ENCODE data around the gene SPATA12. TPM values are rescaled to one million over a fixed set of nuclear protein-coding genes. Genes with fewer than 3 reads are reported as not detected.

The SPATA12 gene
- total RNA-seq, 1 donor from 2014 or later: not detected

DNA sequence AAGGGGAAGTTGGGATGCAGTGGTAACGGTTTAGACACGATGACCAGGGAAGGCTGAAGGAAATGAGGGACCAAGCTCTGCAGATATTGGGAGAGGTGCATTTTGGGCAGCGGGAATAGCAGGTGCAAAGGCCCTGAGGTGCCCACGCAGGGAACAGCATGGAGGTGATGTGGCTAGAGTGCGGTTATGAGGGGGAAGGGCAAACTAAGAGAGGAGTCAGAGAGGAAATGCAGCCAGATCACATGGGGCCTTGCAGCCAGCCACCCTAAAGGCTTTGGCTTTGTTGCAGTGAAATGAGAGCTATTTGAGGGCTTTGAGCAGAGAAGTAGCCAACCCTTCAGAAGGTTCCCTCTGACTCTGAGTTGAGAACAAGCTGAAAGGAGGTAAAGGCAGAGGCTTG lies 2.6 kb downstream of the SPATA12 start:
- FAIRE-seq: no peak
- TF ChIP-seq EZH2 (IDR thresholded peaks at IDR 0.05; ENCODE audit: insufficient read depth, low read length): no peak
- TF ChIP-seq, protein P1, sequence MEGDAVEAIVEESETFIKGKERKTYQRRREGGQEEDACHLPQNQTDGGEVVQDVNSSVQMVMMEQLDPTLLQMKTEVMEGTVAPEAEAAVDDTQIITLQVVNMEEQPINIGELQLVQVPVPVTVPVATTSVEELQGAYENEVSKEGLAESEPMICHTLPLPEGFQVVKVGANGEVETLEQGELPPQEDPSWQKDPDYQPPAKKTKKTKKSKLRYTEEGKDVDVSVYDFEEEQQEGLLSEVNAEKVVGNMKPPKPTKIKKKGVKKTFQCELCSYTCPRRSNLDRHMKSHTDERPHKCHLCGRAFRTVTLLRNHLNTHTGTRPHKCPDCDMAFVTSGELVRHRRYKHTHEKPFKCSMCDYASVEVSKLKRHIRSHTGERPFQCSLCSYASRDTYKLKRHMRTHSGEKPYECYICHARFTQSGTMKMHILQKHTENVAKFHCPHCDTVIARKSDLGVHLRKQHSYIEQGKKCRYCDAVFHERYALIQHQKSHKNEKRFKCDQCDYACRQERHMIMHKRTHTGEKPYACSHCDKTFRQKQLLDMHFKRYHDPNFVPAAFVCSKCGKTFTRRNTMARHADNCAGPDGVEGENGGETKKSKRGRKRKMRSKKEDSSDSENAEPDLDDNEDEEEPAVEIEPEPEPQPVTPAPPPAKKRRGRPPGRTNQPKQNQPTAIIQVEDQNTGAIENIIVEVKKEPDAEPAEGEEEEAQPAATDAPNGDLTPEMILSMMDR (IDR thresholded peaks at IDR 0.05; ENCODE audit: insufficient read depth, low read depth, low read length): no peak
- H3K27ac Mint-ChIP-seq (ENCODE audit: unreplicated experiment): no peak overlapping the region
- Histone ChIP-seq H3K9me3 (ENCODE audit: insufficient read depth, low read depth, low read length) (no peaks in the 10 kb centered on the region), H3K4me3 (ENCODE audit: insufficient read depth, low read depth, low read length) (no peak overlapping the region), H3K4me2 (ENCODE audit: low read length) (no peak overlapping the region), H3K36me3 (ENCODE audit: insufficient read depth, low read length) (no peaks in the 10 kb centered on the region), H3K27me3 (ENCODE audit: insufficient read depth, low read length) (no peaks in the 10 kb centered on the region), H3K4me1 (ENCODE audit: insufficient read depth, low read length) (peaks cover 29% of the 10 kb centered on the region), H4K20me1 (ENCODE audit: insufficient read depth, low read length) (no peaks in the 10 kb centered on the region), H3K9ac (ENCODE audit: low read length) (no peak overlapping the region), H3K79me2 (ENCODE audit: insufficient read depth, low read length) (no peaks in the 10 kb centered on the region), H3K27ac (ENCODE audit: low read depth, low read length) (no peak overlapping the region), H2AFZ (ENCODE audit: low read depth, low read length) (no peak overlapping the region)
- no peak overlapping the region for H3K4me3 Mint-ChIP-seq (ENCODE audit: unreplicated experiment)
- no peaks in the 10 kb centered on the region for H3K27me3 Mint-ChIP-seq (ENCODE audit: low read depth, unreplicated experiment)
- H3K4me1 Mint-ChIP-seq (ENCODE audit: low read depth, unreplicated experiment): peaks cover 31% of the 10 kb centered on the region
- DNase-seq (ENCODE audit: low read depth): no peak
- peaks cover 2% of the 10 kb centered on the region for H3K9me3 Mint-ChIP-seq (ENCODE audit: unreplicated experiment)
- no peaks in the 10 kb centered on the region for H3K36me3 Mint-ChIP-seq (ENCODE audit: low read depth, unreplicated experiment)

GRCh38 chr3:57064001-57064400 lies 3.5 kb downstream of the SPATA12 start:
- Mint-ChIP-seq H3K4me1 (ENCODE audit: low read depth, unreplicated experiment) (peaks cover 41% of the 10 kb centered on the region), H3K27ac (ENCODE audit: unreplicated experiment) (no peak overlapping the region)
- H3K79me2 ChIP-seq (ENCODE audit: insufficient read depth, low read length): no peaks in the 10 kb centered on the region

GRCh38 chr3:57064572-57064971 lies 4.1 kb downstream of the SPATA12 start:
- Histone ChIP-seq H3K27me3 (ENCODE audit: insufficient read depth, low read length) (no peaks in the 10 kb centered on the region), H3K9ac (ENCODE audit: low read length) (no peak overlapping the region), H3K9me3 (ENCODE audit: insufficient read depth, low read depth, low read length) (no peaks in the 10 kb centered on the region), H3K4me3 (ENCODE audit: insufficient read depth, low read depth, low read length) (no peak overlapping the region), H3K79me2 (ENCODE audit: insufficient read depth, low read length) (no peaks in the 10 kb centered on the region), H3K4me2 (ENCODE audit: low read length) (no peak overlapping the region), H3K27ac (ENCODE audit: low read depth, low read length) (no peak overlapping the region), H4K20me1 (ENCODE audit: insufficient read depth, low read length) (no peaks in the 10 kb centered on the region), H2AFZ (ENCODE audit: low read depth, low read length) (no peak overlapping the region), H3K36me3 (ENCODE audit: insufficient read depth, low read length) (no peaks in the 10 kb centered on the region), H3K4me1 (ENCODE audit: insufficient read depth, low read length) (peaks cover 42% of the 10 kb centered on the region)
- Mint-ChIP-seq H3K4me3 (ENCODE audit: unreplicated experiment) (no peak overlapping the region), H3K4me1 (ENCODE audit: low read depth, unreplicated experiment) (peaks cover 44% of the 10 kb centered on the region), H3K27me3 (ENCODE audit: low read depth, unreplicated experiment) (no peaks in the 10 kb centered on the region), H3K9me3 (ENCODE audit: unreplicated experiment) (peaks cover 2% of the 10 kb centered on the region), H3K27ac (ENCODE audit: unreplicated experiment) (no peak overlapping the region), H3K36me3 (ENCODE audit: low read depth, unreplicated experiment) (no peaks in the 10 kb centered on the region)
- TF ChIP-seq, protein P1 (IDR thresholded peaks at IDR 0.05; ENCODE audit: insufficient read depth, low read depth, low read length): no peak
- TF ChIP-seq EZH2 (IDR thresholded peaks at IDR 0.05; ENCODE audit: insufficient read depth, low read length): no peak
- no peak for DNase-seq (ENCODE audit: low read depth)
- no peak for FAIRE-seq

More at GRCh38 chr3:57064001-57064400, 3.5 kb downstream of the SPATA12 start:
- Histone ChIP-seq H3K9ac (ENCODE audit: low read length) (no peak overlapping the region), H2AFZ (ENCODE audit: low read depth, low read length) (no peak overlapping the region), H3K36me3 (ENCODE audit: insufficient read depth, low read length) (no peaks in the 10 kb centered on the region), H3K4me3 (ENCODE audit: insufficient read depth, low read depth, low read length) (no peak overlapping the region), H3K4me1 (ENCODE audit: insufficient read depth, low read length) (peaks cover 39% of the 10 kb centered on the region), H3K27me3 (ENCODE audit: insufficient read depth, low read length) (no peaks in the 10 kb centered on the region), H3K9me3 (ENCODE audit: insufficient read depth, low read depth, low read length) (no peaks in the 10 kb centered on the region), H3K27ac (ENCODE audit: low read depth, low read length) (no peak overlapping the region), H4K20me1 (ENCODE audit: insufficient read depth, low read length) (no peaks in the 10 kb centered on the region), H3K4me2 (ENCODE audit: low read length) (no peak overlapping the region)
- DNase-seq (ENCODE audit: low read depth) (no peak), FAIRE-seq (no peak)
- no peaks in the 10 kb centered on the region for H3K36me3 Mint-ChIP-seq (ENCODE audit: low read depth, unreplicated experiment)
- H3K27me3 Mint-ChIP-seq (ENCODE audit: low read depth, unreplicated experiment): no peaks in the 10 kb centered on the region
- TF ChIP-seq, protein P1 (IDR thresholded peaks at IDR 0.05; ENCODE audit: insufficient read depth, low read depth, low read length): no peak
- TF ChIP-seq EZH2 (IDR thresholded peaks at IDR 0.05; ENCODE audit: insufficient read depth, low read length): no peak
- peaks cover 2% of the 10 kb centered on the region for H3K9me3 Mint-ChIP-seq (ENCODE audit: unreplicated experiment)
- H3K4me3 Mint-ChIP-seq (ENCODE audit: unreplicated experiment): no peak overlapping the region

Data from astrocyte (in vitro differentiated cells and primary cell).